HEK293T (cell line): ENCODE measurements around the gene APCDD1.

ENCODE experiments used
- ARNT ChIP-seq: fragments of 450-650 bp; IDR thresholded peaks from 2 replicates; pipeline ENCODE4 v1.6.1; 2017; ENCODE audit warnings: mild to moderate bottlenecking
- BHLHE40 ChIP-seq: fragments of 450-650 bp; IDR thresholded peaks from 2 replicates; pipeline ENCODE4 v1.6.1; 2016; ENCODE audit warnings: mild to moderate bottlenecking, moderate library complexity, borderline replicate concordance
- ELF4 ChIP-seq: fragments of 450-650 bp; IDR thresholded peaks from 2 replicates; pipeline ENCODE4 v1.6.1; 2017; ENCODE audit warnings: antibody characterized with exemption
- FOXA1 ChIP-seq: fragments of 450-650 bp; IDR thresholded peaks from 2 replicates; pipeline ENCODE4 v1.6.1; 2016; ENCODE audit warnings: mild to moderate bottlenecking
- FOXK2 ChIP-seq: fragments of 450-650 bp; IDR thresholded peaks from 2 replicates; pipeline ENCODE4 v1.6.1; 2016; ENCODE audit warnings: mild to moderate bottlenecking
- HDGF ChIP-seq: fragments of 450-650 bp; IDR thresholded peaks from 2 replicates; pipeline ENCODE4 v1.6.1; 2017; ENCODE audit warnings: antibody characterized with exemption, borderline replicate concordance
- LEF1 ChIP-seq: fragments of 450-650 bp; IDR thresholded peaks from 2 replicates; pipeline ENCODE4 v1.6.1; 2017; ENCODE audit warnings: mild to moderate bottlenecking, borderline replicate concordance
- NFRKB ChIP-seq: fragments of 450-650 bp; IDR thresholded peaks from 2 replicates; pipeline ENCODE4 v1.6.1; 2016; ENCODE audit warnings: mild to moderate bottlenecking, moderate library complexity
- PKNOX1 ChIP-seq: fragments of 450-650 bp; IDR thresholded peaks from 2 replicates; pipeline ENCODE4 v1.6.1; 2016
- SP1 ChIP-seq: fragments of 450-650 bp; IDR thresholded peaks from 2 replicates; pipeline ENCODE4 v1.6.1; 2017
- SUZ12 ChIP-seq: fragments of 450-650 bp; IDR thresholded peaks from 2 replicates; pipeline ENCODE4 v1.6.1; 2016; ENCODE audit warnings: mild to moderate bottlenecking
- TARDBP ChIP-seq: fragments of 450-650 bp; IDR thresholded peaks from 2 replicates; pipeline ENCODE4 v1.6.1; 2016
- ZNF384 ChIP-seq: fragments of 450-650 bp; IDR thresholded peaks from 2 replicates; pipeline ENCODE4 v1.6.1; 2016

- no peak for TF ChIP-seq LEF1
- TF ChIP-seq PKNOX1 = no peak
- TF ChIP-seq NFRKB = no peak
- TF ChIP-seq FOXK2 = no peak
- TF ChIP-seq HDGF = no peak
- TF ChIP-seq BHLHE40 = no peak
- TF ChIP-seq SUZ12 = no peak
- no peak for TF ChIP-seq TARDBP
- TF ChIP-seq ZNF384 = no peak
- no peak for TF ChIP-seq ELF4
- no peak for TF ChIP-seq SP1
- TF ChIP-seq ARNT = no peak
- no peak for TF ChIP-seq FOXA1
Observed at GRCh38 chr18:10518595-10519255, 64.3 kb downstream of the APCDD1 start.
